NT2/D1 (cell line): Measurements from ENCODE around the gene MAP6.

Source experiments
- SUZ12 ChIP-seq: IDR thresholded peaks from 2 replicates; pipeline ENCODE4 v1.6.1; 2011; ENCODE audit not compliant: insufficient read length, insufficient read depth; ENCODE audit errors: extremely low read depth
- ZNF274 ChIP-seq: IDR thresholded peaks from 2 replicates; pipeline ENCODE4 v1.6.1; 2011; ENCODE audit warnings: mild to moderate bottlenecking, low read depth, low read length

- TF ChIP-seq ZNF274 = no peak
- no peak for TF ChIP-seq SUZ12
These were observed 12.7 kb downstream of the MAP6 start for GRCh38 chr11:75656044-75656727.
